ENCODE measurements around the gene CRK. TPM values are rescaled to one million over a fixed set of nuclear protein-coding genes. Genes with fewer than 3 reads are reported as not detected.
A peak's percentile ranks its signal among the peaks of the same experiment; 100 is the strongest.

Gene CRK
- polyA plus RNA-seq, 4 donors = 31.2 to 42.9 (median 41.0) TPM

DNA sequence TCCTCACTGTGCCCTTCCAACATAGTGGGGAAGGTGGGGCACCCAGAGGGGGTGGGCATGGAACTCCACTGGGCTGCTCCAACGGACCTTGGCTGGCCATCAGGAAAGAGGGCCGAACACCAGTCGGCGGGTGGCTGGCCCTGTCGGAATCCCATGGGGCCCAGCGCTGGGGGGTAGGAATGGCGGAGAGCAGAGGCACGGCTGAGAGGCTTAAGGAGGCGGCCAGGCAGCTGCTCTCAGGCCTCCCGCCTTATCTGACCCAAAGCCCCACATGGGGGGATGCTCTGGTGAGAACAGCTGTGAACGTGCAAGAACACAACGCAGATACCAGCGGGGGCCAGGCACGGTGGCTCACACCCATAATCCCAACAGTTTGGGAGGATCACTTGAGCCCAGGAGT lies 40.8 kb upstream of the CRK start:
- WGBS, 3 donors = 91 to 95% (median 95%) methylated on average over 14 of the region's 14 CpGs
- no peak overlapping the region for H3K27ac ChIP-seq (ENCODE audit: low read depth in 1 of 3, low read length in 2 of 3)
- DNase-seq (no peak), FAIRE-seq (no peak)
- peaks cover 0 to 19% (median 0%) of the 10 kb centered on the region in 3 donors for H3K27me3 ChIP-seq (ENCODE audit: control insufficient read depth in 3 of 3, insufficient read depth in 3 of 3, low read length in 3 of 3)
- H3K9me3 ChIP-seq (ENCODE audit: control insufficient read depth in 2 of 2, insufficient read depth in 1 of 2, low read depth in 1 of 2, low read length in 1 of 2) = no peaks in the 10 kb centered on the region
- H3K4me3 ChIP-seq (ENCODE audit: low read depth in 1 of 3, low read length in 3 of 3) = no peak overlapping the region
- H3K4me1 ChIP-seq (ENCODE audit: control insufficient read depth in 3 of 3, insufficient read depth in 2 of 3, low read depth in 1 of 3, low read length in 2 of 3) = peaks cover 0 to 10% (median 3%) of the 10 kb centered on the region in 3 donors
- peaks cover 2 to 44% (median 5%) of the 10 kb centered on the region in 3 donors for H3K36me3 ChIP-seq (ENCODE audit: control insufficient read depth in 3 of 3, insufficient read depth in 2 of 3, low read depth in 1 of 3, low read length in 3 of 3)

DNA sequence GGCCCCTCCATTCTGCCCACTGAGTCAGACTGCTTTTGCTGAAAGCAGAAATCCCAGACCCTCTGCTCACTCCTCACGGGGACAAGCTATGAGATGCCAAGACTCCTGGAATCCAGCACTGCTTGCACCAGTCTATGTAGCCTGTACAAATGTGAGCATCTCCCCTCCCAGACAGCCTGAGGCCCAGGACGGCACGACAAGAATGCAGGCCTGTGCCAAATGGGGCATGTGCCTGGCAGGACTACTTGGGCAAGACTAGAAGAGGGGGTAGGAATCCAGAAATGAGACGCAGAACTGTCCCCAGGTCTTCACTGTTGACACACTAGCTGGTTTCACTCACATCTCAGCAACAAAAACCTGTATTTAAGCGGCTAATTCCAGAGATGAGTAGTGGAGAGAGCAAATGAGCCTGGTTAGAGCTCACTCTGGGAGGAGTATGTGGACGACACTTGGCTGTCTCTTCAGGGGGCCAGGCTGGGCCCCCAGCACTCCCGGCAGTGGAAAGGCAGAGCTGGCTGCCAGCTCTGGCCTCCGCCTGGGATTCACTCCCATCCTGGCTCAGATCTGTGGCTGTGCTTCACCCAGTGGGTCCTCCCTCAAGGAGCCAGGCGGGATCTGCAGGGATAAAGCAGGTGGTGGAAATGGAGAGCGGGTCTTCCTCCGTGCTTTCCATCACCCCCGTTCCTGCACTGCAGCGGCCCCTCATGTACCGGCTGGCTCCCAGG lies 39.4 kb upstream of the CRK start:
- DNase-seq = no peak
- 84 to 92% (median 89%) methylated on average over 14 of the region's 14 CpGs for WGBS, 3 donors
- FAIRE-seq = no peak

GRCh38 chr17:1494736-1495253 lies 38.8 kb upstream of the CRK start:
- no peak overlapping the region for H3K4me3 ChIP-seq (ENCODE audit: low read depth in 1 of 3, low read length in 3 of 3)
- H3K27me3 ChIP-seq (ENCODE audit: control insufficient read depth in 3 of 3, insufficient read depth in 3 of 3, low read length in 3 of 3) = peaks cover 0 to 21% (median 0%) of the 10 kb centered on the region in 3 donors
- H3K4me1 ChIP-seq (ENCODE audit: control insufficient read depth in 3 of 3, insufficient read depth in 2 of 3, low read depth in 1 of 3, low read length in 2 of 3) = peaks cover 0 to 19% (median 5%) of the 10 kb centered on the region in 3 donors
- H3K36me3 ChIP-seq (ENCODE audit: control insufficient read depth in 3 of 3, insufficient read depth in 2 of 3, low read depth in 1 of 3, low read length in 3 of 3) = peaks cover 0 to 42% (median 5%) of the 10 kb centered on the region in 3 donors
- no peaks in the 10 kb centered on the region for H3K9me3 ChIP-seq (ENCODE audit: control insufficient read depth in 2 of 2, insufficient read depth in 1 of 2, low read depth in 1 of 2, low read length in 1 of 2)
- WGBS, 3 donors = 93 to 98% (median 95%) methylated on average over 9 to 11 of the region's 11 CpGs
- FAIRE-seq = no peak
- H3K27ac ChIP-seq (ENCODE audit: low read depth in 1 of 3, low read length in 2 of 3) = no peak overlapping the region
- no peak for DNase-seq

More for the DNA sequence above, 39.4 kb upstream of the CRK start:
- Histone ChIP-seq H3K27ac (ENCODE audit: low read depth in 1 of 3, low read length in 2 of 3) (no peak overlapping the region), H3K27me3 (ENCODE audit: control insufficient read depth in 3 of 3, insufficient read depth in 3 of 3, low read length in 3 of 3) (peaks cover 0 to 21% (median 0%) of the 10 kb centered on the region in 3 donors), H3K36me3 (ENCODE audit: control insufficient read depth in 3 of 3, insufficient read depth in 2 of 3, low read depth in 1 of 3, low read length in 3 of 3) (peaks cover 0 to 42% (median 5%) of the 10 kb centered on the region in 3 donors), H3K4me3 (ENCODE audit: low read depth in 1 of 3, low read length in 3 of 3) (no peak overlapping the region), H3K4me1 (ENCODE audit: control insufficient read depth in 3 of 3, insufficient read depth in 2 of 3, low read depth in 1 of 3, low read length in 2 of 3) (peaks cover 0 to 17% (median 5%) of the 10 kb centered on the region in 3 donors), H3K9me3 (ENCODE audit: control insufficient read depth in 2 of 2, insufficient read depth in 1 of 2, low read depth in 1 of 2, low read length in 1 of 2) (no peaks in the 10 kb centered on the region)

DNA sequence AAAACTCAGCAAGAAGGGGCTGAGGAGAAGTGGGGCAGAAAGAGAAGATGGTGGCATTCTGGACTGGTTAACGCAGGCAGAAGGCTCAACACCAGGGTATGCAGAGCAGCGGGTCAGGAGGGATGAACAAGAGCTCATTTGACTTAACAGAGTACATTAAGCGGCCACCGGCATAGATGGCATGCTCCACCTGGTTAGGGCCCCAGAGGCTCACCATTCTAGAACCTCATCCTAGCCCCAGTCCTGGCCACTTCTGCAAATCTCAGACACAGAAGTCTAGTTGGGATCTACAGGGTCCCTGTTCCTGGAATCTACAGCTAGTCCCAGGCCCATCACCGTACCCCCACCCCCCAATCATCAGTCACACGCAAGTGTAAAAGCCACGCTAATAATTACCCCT lies 38.2 kb upstream of the CRK start:
- H3K36me3 ChIP-seq (ENCODE audit: control insufficient read depth in 3 of 3, insufficient read depth in 2 of 3, low read depth in 1 of 3, low read length in 3 of 3) = peaks cover 0 to 42% (median 5%) of the 10 kb centered on the region in 3 donors
- WGBS, 3 donors = 95 to 96% (median 95%) methylated on average over 7 of the region's 7 CpGs
- no peak for FAIRE-seq
- H3K27ac ChIP-seq (ENCODE audit: low read depth in 1 of 3, low read length in 2 of 3) = peak overlapping the region in 1 of 3 donors; percentile 9
- H3K27me3 ChIP-seq (ENCODE audit: control insufficient read depth in 3 of 3, insufficient read depth in 3 of 3, low read length in 3 of 3) = peaks cover 0 to 21% (median 0%) of the 10 kb centered on the region in 3 donors
- no peak for DNase-seq
- no peak overlapping the region for H3K4me3 ChIP-seq (ENCODE audit: low read depth in 1 of 3, low read length in 3 of 3)
- H3K9me3 ChIP-seq (ENCODE audit: control insufficient read depth in 2 of 2, insufficient read depth in 1 of 2, low read depth in 1 of 2, low read length in 1 of 2) = no peaks in the 10 kb centered on the region
- H3K4me1 ChIP-seq (ENCODE audit: control insufficient read depth in 3 of 3, insufficient read depth in 2 of 3, low read depth in 1 of 3, low read length in 2 of 3) = peaks cover 0 to 19% (median 5%) of the 10 kb centered on the region in 3 donors

GRCh38 chr17:1493291-1493980 lies 37.4 kb upstream of the CRK start:
- 56 to 60% (median 59%) methylated on average over 23 of the region's 23 CpGs for WGBS, 3 donors
- DNase-seq (peak in 1 of 2 donors; percentile 40), FAIRE-seq (no peak)
- Histone ChIP-seq H3K27me3 (ENCODE audit: control insufficient read depth in 3 of 3, insufficient read depth in 3 of 3, low read length in 3 of 3) (peaks cover 0 to 21% (median 0%) of the 10 kb centered on the region in 3 donors), H3K27ac (ENCODE audit: low read depth in 1 of 3, low read length in 2 of 3) (peak overlapping the region in 1 of 3 donors; percentile 9), H3K36me3 (ENCODE audit: control insufficient read depth in 3 of 3, insufficient read depth in 2 of 3, low read depth in 1 of 3, low read length in 3 of 3) (peaks cover 0 to 42% (median 5%) of the 10 kb centered on the region in 3 donors), H3K4me3 (ENCODE audit: low read depth in 1 of 3, low read length in 3 of 3) (no peak overlapping the region), H3K4me1 (ENCODE audit: control insufficient read depth in 3 of 3, insufficient read depth in 2 of 3, low read depth in 1 of 3, low read length in 2 of 3) (peaks cover 0 to 25% (median 5%) of the 10 kb centered on the region in 3 donors), H3K9me3 (ENCODE audit: control insufficient read depth in 2 of 2, insufficient read depth in 1 of 2, low read depth in 1 of 2, low read length in 1 of 2) (no peaks in the 10 kb centered on the region)

DNA sequence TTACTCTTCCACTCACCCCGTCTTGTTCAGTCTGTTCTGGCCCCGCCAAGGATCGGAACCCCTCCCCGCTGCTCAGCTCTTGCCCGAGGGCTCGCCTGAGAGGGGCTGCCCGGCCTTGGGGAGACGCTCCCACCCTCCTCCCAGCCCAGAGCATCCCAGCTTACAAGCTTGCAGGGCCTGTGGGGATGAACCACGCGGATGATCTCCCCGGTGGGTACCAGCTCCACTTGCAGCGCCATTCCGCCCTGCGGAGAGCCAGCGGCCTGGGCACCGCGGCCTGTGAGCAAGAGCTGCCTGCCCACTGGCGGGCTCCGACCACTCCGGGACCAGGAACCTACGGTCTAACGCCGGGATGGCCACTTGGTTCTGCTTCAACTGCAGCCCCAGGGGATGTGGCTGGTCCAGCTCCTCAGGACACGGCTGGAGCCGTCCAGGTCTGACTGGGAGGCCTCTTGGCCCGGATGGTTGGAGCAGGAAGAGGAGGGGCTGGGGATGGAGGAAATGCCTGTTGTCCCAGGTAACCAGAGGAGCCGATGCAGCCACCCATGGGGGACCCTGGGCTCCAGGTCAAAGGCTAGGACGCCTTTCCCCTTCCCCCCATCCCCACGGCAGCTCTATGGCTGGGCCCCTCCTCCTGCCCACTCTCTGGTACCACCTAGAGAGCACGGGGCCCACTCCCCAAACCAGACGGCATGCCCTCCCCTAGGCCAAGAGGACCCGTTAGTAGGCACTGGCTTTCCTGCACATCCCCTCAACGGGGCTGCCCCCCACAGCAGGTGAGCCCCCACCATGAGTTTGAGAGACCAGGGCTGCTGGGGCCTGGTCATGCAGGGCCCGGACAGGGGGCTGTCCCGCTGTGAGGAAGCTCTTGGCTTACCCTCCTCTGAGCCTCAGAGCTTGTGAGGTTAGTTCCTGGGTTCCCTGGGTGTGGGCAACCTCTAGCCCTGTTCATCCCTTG lies 36.5 kb upstream of the CRK start, which contains the start of gene MYO1C:
TSS of gene MYO1C (minus strand) at position 438 of the 958 bp plus-strand sequence. CDS start at position 239, 199 bp downstream.
- DNase-seq (peak in 1 of 2 donors; percentile 31), FAIRE-seq (no peak)
- H3K27me3 ChIP-seq (ENCODE audit: control insufficient read depth in 3 of 3, insufficient read depth in 3 of 3, low read length in 3 of 3) = peaks cover 0 to 21% (median 0%) of the 10 kb centered on the region in 3 donors
- peaks cover 0 to 31% (median 5%) of the 10 kb centered on the region in 3 donors for H3K4me1 ChIP-seq (ENCODE audit: control insufficient read depth in 3 of 3, insufficient read depth in 2 of 3, low read depth in 1 of 3, low read length in 2 of 3)
- WGBS, 3 donors = 43 to 52% (median 48%) methylated on average over 34 to 35 of the region's 35 CpGs
- no peaks in the 10 kb centered on the region for H3K9me3 ChIP-seq (ENCODE audit: control insufficient read depth in 2 of 2, insufficient read depth in 1 of 2, low read depth in 1 of 2, low read length in 1 of 2)
- H3K27ac ChIP-seq (ENCODE audit: low read depth in 1 of 3, low read length in 2 of 3) = peak within 1 kb of the TSS in 1 of 3 donors; percentile 80
- peaks cover 0 to 35% (median 5%) of the 10 kb centered on the region in 3 donors for H3K36me3 ChIP-seq (ENCODE audit: control insufficient read depth in 3 of 3, insufficient read depth in 2 of 3, low read depth in 1 of 3, low read length in 3 of 3)
- peak within 1 kb of the TSS; percentile 38 to 88 (median 67) for H3K4me3 ChIP-seq (ENCODE audit: low read depth in 1 of 3, low read length in 3 of 3)

DNA sequence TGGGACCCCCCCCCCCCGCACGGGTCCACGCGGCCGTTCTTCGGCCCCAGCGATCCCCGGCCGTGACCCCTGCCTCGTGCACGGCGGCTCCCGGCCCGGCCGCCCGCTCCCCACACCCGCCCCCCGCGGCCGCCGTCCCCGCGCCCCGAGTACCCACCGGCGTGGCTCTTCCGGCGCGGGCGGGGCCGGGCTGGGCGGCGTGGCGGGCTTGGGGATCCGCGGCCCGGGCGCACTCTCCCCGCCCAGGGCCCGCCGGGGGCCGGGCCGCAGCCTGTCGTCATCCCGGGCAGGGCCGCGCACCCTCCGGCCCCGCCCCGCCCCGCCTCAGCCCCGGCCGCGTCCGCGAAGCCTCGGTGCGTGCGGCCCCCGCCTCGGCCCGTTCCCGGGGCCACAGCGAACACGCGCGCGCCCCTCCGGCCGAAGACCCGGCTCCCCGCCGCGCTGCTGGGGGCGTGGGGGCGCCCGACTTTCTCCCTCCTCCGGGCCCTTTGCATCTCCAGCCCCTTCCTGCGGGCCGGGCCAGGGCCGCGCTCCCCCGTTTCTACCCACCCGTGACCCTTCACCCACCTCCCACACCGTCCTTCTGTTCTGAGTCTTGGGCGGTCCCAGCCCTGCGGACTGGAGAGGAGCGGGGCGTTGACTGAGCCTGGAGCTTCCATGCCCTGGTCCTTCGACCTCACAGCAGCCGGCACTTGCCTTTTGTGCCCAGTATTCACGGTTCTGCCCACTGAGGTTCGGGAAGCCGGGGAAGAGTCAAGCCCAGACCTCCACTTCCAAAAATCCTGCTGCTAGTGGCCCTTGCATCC lies 35.6 kb upstream of the CRK start:
- FAIRE-seq (no peak), DNase-seq (peak; percentile 71 to 82)
- Histone ChIP-seq H3K27ac (ENCODE audit: low read depth in 1 of 3, low read length in 2 of 3) (peak overlapping the region; percentile 29 to 88 (median 86)), H3K9me3 (ENCODE audit: control insufficient read depth in 2 of 2, insufficient read depth in 1 of 2, low read depth in 1 of 2, low read length in 1 of 2) (no peaks in the 10 kb centered on the region), H3K4me1 (ENCODE audit: control insufficient read depth in 3 of 3, insufficient read depth in 2 of 3, low read depth in 1 of 3, low read length in 2 of 3) (peaks cover 0 to 39% (median 7%) of the 10 kb centered on the region in 3 donors), H3K27me3 (ENCODE audit: control insufficient read depth in 3 of 3, insufficient read depth in 3 of 3, low read length in 3 of 3) (peaks cover 0 to 21% (median 0%) of the 10 kb centered on the region in 3 donors), H3K4me3 (ENCODE audit: low read depth in 1 of 3, low read length in 3 of 3) (peak overlapping the region; percentile 61 to 88 (median 67)), H3K36me3 (ENCODE audit: control insufficient read depth in 3 of 3, insufficient read depth in 2 of 3, low read depth in 1 of 3, low read length in 3 of 3) (peaks cover 0 to 26% (median 5%) of the 10 kb centered on the region in 3 donors)
- 1 to 7% (median 1%) methylated on average over 30 to 94 of the region's 94 CpGs for WGBS, 3 donors
